K562 treated with DMSO at 1 percent for 12 hours (cell line): ENCODE measurements around the gene UBL4A. TPM values are rescaled to one million over a fixed set of nuclear protein-coding genes. Genes with fewer than 3 reads are reported as not detected.

Source experiments
- total RNA-seq: library from RNA; unstranded; fragments of 300-600 nt; gene quantifications from 2 replicates; pipeline ENCODE4 v1.2.3, GENCODE V29; 2022; ENCODE audit not compliant: insufficient read depth

UBL4A gene
- 70.2 and 101 TPM in 2 replicates for total RNA-seq

GRCh38 chrX:154486396-154487207 is at the start of gene UBL4A:
TSS of gene UBL4A (minus strand) at chrX:154486615. CDS start at chrX:154486584, 31 bp downstream.

GRCh38 chrX:154515966-154516655 is 29.7 kb upstream of the UBL4A start, which contains the start of gene FAM3A:
TSS of gene FAM3A (minus strand) at chrX:154516232. CDS start at chrX:154515772, 460 bp downstream.

GRCh38 chrX:154490414-154491083 is 4.1 kb upstream of the UBL4A start, which contains the start of gene SLC10A3:
TSS of gene SLC10A3 (minus strand) at chrX:154490629. CDS start at chrX:154488940, 1,689 bp downstream.

GRCh38 chrX:154478728-154479622 is 7.4 kb downstream of the UBL4A start, which contains the start of gene LAGE3:
TSS of gene LAGE3 (minus strand) at chrX:154479281. CDS start at chrX:154478915, 366 bp downstream.

GRCh38 chrX:154458116-154458953 is 28.1 kb downstream of the UBL4A start, which contains the start of gene PLXNA3:
TSS of gene PLXNA3 (plus strand) at chrX:154458281. CDS start at chrX:154460184, 1,903 bp downstream.

GRCh38 chrX:154443992-154444754 is 42.2 kb downstream of the UBL4A start, which contains the start of gene FAM50A:
TSS of gene FAM50A (plus strand) at chrX:154444141. CDS start at chrX:154444236, 95 bp downstream.

GRCh38 chrX:154436983-154437752 is 49.2 kb downstream of the UBL4A start, which contains the start of gene GDI1:
TSS of gene GDI1 (plus strand) at chrX:154437154. CDS start at chrX:154437255, 101 bp downstream.

Other genes starting within 250 kb of the UBL4A start
- not detected in 2 replicates for gene OPN1MW3, start 229.0 kb downstream of the UBL4A start, total RNA-seq
- not detected in 2 replicates for gene TEX28, start 191.5 kb downstream of the UBL4A start, total RNA-seq
- 2.1 and 2.4 TPM in 2 replicates for gene TKTL1, start 190.8 kb downstream of the UBL4A start, total RNA-seq
- 341 and 418 TPM in 2 replicates for gene FLNA, start 112.0 kb downstream of the UBL4A start, total RNA-seq
- 91.1 and 109 TPM in 2 replicates for gene EMD, start 107.3 kb downstream of the UBL4A start, total RNA-seq
- 13,537 and 14,219 TPM in 2 replicates for gene RPL10, start 88.2 kb downstream of the UBL4A start, total RNA-seq
- 17.3 and 23.7 TPM in 2 replicates for gene DNASE1L1, start 77.4 kb downstream of the UBL4A start, total RNA-seq
- gene TAFAZZIN, start 75.1 kb downstream of the UBL4A start, total RNA-seq: 35.8 and 57.5 TPM in 2 replicates
- gene ATP6AP1, start 57.9 kb downstream of the UBL4A start, total RNA-seq: 160 and 217 TPM in 2 replicates
- 95.4 and 142 TPM in 2 replicates for gene GDI1, start 49.5 kb downstream of the UBL4A start, total RNA-seq
- 157 and 192 TPM in 2 replicates for gene FAM50A, start 42.5 kb downstream of the UBL4A start, total RNA-seq
- 4.0 and 16.9 TPM in 2 replicates for gene PLXNA3, start 28.3 kb downstream of the UBL4A start, total RNA-seq
- gene LAGE3, start 7.3 kb downstream of the UBL4A start, total RNA-seq: 161 and 296 TPM in 2 replicates
- gene SLC10A3, start 4.0 kb upstream of the UBL4A start, total RNA-seq: 31.6 and 46.3 TPM in 2 replicates
- 90.5 and 100 TPM in 2 replicates for gene FAM3A, start 29.6 kb upstream of the UBL4A start, total RNA-seq
- gene G6PD, start 60.2 kb upstream of the UBL4A start, total RNA-seq: 131 and 186 TPM in 2 replicates
- gene IKBKG, start 61.0 kb upstream of the UBL4A start, total RNA-seq: 42.2 and 49.6 TPM in 2 replicates
- gene CTAG1A, start 98.5 kb upstream of the UBL4A start, total RNA-seq: not detected in 2 replicates
- not detected in 2 replicates for gene CTAG1B, start 132.7 kb upstream of the UBL4A start, total RNA-seq
- gene CTAG2, start 167.0 kb upstream of the UBL4A start, total RNA-seq: 16.6 and 36.6 TPM in 2 replicates